Stomach (tissue), 4 donors: ENCODE measurements around the gene ACLY.
A peak's percentile ranks its signal among the peaks of the same experiment; 100 is the strongest.

Source experiments
- CTCF ChIP-seq, 7 experiments: fragments of 450-650 bp in 4 of 7; fragments of 200-600 bp in 3 of 7; sonication (generic) in 3 of 7; IDR thresholded peaks; one replicate each; pipeline ENCODE4 v1.5.1; 2016 to 2019; ENCODE audit warnings: antibody characterized with exemption in 7 of 7, control low read depth in 2 of 7, mild to moderate bottlenecking in 1 of 7
- POLR2AphosphoS5 ChIP-seq, 3 donors: sonication (generic); formaldehyde crosslinking; IDR thresholded peaks; one replicate each; pipeline ENCODE4 v1.6.1; 2016; ENCODE audit warnings: antibody characterized with exemption in 3 of 3

GRCh38 chr17:41917192-41917591 is 1.6 kb downstream of the ACLY start:
- TF ChIP-seq POLR2AphosphoS5 (IDR thresholded peaks at IDR 0.05): peak in 2 of 3 donors; percentile 5 to 45
- no peak for TF ChIP-seq CTCF (IDR thresholded peaks at IDR 0.05)
